Measurements from ENCODE around the gene STAT5B. TPM values are rescaled to one million over a fixed set of nuclear protein-coding genes. Genes with fewer than 3 reads are reported as not detected.
"Not testable (repeated sequence)": the region's sequence is repeated elsewhere in the genome, so short reads cannot be mapped to it uniquely, and the experiment has no call there.

STAT5B gene
- total RNA-seq, 2 donors from 2014 or later = 31.4 to 49.1 TPM

DNA sequence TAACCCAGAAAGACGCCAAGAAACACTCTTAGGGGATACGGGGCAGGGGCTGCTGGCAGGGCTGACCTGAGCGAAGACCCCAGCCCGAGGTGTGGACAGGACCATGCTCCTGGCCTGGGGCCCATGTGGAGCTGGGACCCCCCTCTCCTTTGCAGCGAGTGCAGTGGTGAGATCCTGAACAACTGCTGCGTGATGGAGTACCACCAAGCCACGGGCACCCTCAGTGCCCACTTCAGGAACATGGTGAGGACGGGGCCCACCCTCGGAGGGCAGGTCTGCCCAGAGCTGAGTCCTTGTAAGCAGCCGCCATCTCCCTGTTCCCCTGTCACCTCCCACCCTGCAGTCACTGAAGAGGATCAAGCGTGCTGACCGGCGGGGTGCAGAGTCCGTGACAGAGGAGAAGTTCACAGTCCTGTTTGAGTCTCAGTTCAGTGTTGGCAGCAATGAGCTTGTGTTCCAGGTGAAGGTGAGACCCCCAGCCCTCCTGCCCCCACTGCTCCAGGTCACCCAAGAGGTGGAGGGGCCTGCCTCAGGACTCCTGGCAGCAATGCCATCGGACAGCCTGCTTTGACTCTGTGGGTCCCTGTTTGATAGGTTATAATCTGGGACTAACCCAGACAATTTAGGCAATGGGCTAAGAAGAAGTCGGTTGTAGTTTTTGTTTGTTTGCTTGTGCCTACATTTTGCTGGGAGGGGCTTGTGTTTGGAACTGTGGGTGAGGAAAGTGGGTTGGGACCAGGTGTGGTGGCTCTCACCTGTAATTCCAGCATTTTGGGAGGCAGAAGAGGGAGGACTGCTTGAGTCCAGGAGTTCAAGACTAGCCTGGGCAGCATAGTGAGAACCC is 28.2 kb upstream of the STAT5B start:
- H3K36me3 ChIP-seq = peaks cover 67% of the 10 kb centered on the region
- TF ChIP-seq CTCF (IDR thresholded peaks at IDR 0.05) = no peak
- no peak overlapping the region for H3K4me3 ChIP-seq
- no peaks in the 10 kb centered on the region for H3K27me3 ChIP-seq
- H3K4me1 ChIP-seq = no peaks in the 10 kb centered on the region
- no peak overlapping the region for H3K27ac ChIP-seq
- H3K9me3 ChIP-seq = no peaks in the 10 kb centered on the region
- DNase-seq (ENCODE audit: low spot score) = no peak

GRCh38 chr17:42303694-42304093 is 27.5 kb upstream of the STAT5B start:
- Histone ChIP-seq H3K4me3 (no peak overlapping the region), H3K36me3 (peaks cover 64% of the 10 kb centered on the region), H3K27ac (no peak overlapping the region), H3K4me1 (no peaks in the 10 kb centered on the region), H3K9me3 (no peaks in the 10 kb centered on the region), H3K27me3 (no peaks in the 10 kb centered on the region)
- no peak for TF ChIP-seq CTCF (IDR thresholded peaks at IDR 0.05)
- no peak for DNase-seq (ENCODE audit: low spot score)

DNA sequence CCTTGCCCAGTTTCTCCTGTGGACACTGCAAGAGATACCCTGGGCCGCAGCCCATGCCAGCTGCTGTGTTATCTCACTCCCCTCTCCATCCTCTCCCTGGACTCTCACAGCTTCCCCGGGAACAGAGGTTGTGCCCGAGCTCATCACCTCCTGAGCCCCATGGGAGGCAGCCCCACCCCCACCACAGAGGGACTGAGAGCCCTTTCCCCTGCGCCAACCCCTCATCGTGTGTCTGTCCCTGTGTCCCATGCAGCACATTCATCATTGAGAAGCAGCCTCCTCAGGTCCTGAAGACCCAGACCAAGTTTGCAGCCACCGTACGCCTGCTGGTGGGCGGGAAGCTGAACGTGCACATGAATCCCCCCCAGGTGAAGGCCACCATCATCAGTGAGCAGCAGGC is 24.8 kb upstream of the STAT5B start:
- Histone ChIP-seq H3K9me3 (no peaks in the 10 kb centered on the region), H3K4me3 (no peak overlapping the region), H3K27me3 (no peaks in the 10 kb centered on the region), H3K4me1 (no peaks in the 10 kb centered on the region), H3K36me3 (peaks cover 48% of the 10 kb centered on the region), H3K27ac (no peak overlapping the region)
- no peak for TF ChIP-seq CTCF (IDR thresholded peaks at IDR 0.05)
- DNase-seq (ENCODE audit: low spot score) = no peak

DNA sequence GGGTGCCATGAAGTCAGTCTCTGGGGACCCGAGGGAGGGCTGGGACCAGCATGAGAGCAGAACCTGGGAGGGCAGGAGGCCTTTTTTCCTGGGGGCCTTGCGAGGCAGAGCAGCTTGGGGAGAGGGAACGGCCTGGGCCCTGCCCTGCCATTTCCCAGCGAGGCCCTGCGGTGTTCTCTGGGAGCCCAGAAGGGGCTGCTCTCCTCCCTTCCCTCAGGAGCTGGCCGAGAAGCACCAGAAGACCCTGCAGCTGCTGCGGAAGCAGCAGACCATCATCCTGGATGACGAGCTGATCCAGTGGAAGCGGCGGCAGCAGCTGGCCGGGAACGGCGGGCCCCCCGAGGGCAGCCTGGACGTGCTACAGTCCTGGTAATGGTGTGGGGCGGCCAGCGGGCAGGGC is 23.7 kb upstream of the STAT5B start:
- not testable (repeated sequence) for DNase-seq (ENCODE audit: low spot score); H3K4me3 ChIP-seq; H3K9me3 ChIP-seq; H3K27ac ChIP-seq; H3K27me3 ChIP-seq; H3K4me1 ChIP-seq
- H3K36me3 ChIP-seq = peaks cover 54% of the 10 kb centered on the region

- not testable (repeated sequence) for H3K27ac ChIP-seq; H3K9me3 ChIP-seq; DNase-seq (ENCODE audit: low spot score); H3K4me3 ChIP-seq; H3K27me3 ChIP-seq; H3K4me1 ChIP-seq
- H3K36me3 ChIP-seq = peaks cover 50% of the 10 kb centered on the region
Observed at GRCh38 chr17:42299361-42299760, 23.2 kb upstream of the STAT5B start.

- H3K27ac ChIP-seq; H3K4me3 ChIP-seq; H3K4me1 ChIP-seq; H3K9me3 ChIP-seq; DNase-seq (ENCODE audit: low spot score); H3K27me3 ChIP-seq: not testable (repeated sequence)
- H3K36me3 ChIP-seq = peaks cover 36% of the 10 kb centered on the region
Observed at GRCh38 chr17:42297775-42298174, 21.6 kb upstream of the STAT5B start.

- H3K27ac ChIP-seq = no peak overlapping the region
- peaks cover 24% of the 10 kb centered on the region for H3K36me3 ChIP-seq
- H3K4me1 ChIP-seq = peaks cover 0 to 9% of the 10 kb centered on the region in 2 donors
- H3K4me3 ChIP-seq = no peak overlapping the region
- H3K9me3 ChIP-seq = no peaks in the 10 kb centered on the region
- DNase-seq (ENCODE audit: low spot score) = no peak
- no peak for TF ChIP-seq CTCF (IDR thresholded peaks at IDR 0.05)
- H3K27me3 ChIP-seq = no peaks in the 10 kb centered on the region
Observed at GRCh38 chr17:42296012-42296411, 19.8 kb upstream of the STAT5B start.

Measured in right atrium auricular region (tissue), 2 donors.